Midbrain (tissue), 1 donor: Measurements from ENCODE around the gene MARS2.
A peak's percentile ranks its signal among the peaks of the same experiment; 100 is the strongest.
"Not testable (repeated sequence)": the region's sequence is repeated elsewhere in the genome, so short reads cannot be mapped to it uniquely, and the experiment has no call there.

Experiments
- DNase-seq: peaks from one replicate; lab custom pipeline; 2025; lab: John Stamatoyannopoulos, UW

The MARS2 gene

DNA sequence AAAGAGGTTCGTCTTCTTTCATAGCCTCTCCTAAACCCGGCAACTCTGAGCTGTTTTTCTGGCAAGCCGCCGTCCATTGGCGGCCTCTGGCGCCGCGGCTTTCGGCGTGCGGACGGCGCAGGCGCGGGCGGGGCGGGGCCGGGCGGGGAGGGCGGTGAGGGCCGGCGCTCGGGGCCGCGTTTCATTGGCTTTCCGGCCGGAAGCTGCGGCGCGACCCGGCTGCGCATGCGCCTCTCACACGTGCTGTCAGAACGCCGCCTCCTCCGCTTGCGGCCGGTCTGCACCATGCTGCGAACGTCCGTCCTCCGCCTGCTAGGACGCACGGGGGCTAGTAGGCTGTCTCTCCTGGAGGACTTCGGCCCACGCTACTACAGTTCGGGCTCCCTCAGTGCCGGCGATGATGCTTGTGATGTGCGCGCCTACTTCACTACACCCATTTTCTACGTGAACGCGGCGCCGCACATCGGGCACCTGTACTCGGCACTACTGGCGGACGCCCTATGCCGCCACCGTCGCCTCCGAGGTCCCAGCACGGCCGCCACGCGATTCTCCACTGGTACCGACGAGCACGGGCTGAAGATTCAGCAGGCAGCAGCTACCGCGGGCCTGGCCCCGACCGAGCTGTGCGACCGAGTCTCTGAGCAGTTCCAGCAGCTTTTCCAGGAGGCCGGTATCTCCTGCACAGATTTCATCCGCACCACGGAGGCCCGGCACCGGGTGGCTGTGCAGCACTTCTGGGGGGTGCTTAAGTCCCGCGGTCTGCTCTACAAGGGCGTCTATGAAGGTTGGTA is at the start of gene MARS2:
Gene MARS2 (plus strand): TSS at position 249 of the 791 bp plus-strand sequence. CDS start 37 bp downstream, at position 286.
- DNase-seq, result peak; percentile 95

DNA sequence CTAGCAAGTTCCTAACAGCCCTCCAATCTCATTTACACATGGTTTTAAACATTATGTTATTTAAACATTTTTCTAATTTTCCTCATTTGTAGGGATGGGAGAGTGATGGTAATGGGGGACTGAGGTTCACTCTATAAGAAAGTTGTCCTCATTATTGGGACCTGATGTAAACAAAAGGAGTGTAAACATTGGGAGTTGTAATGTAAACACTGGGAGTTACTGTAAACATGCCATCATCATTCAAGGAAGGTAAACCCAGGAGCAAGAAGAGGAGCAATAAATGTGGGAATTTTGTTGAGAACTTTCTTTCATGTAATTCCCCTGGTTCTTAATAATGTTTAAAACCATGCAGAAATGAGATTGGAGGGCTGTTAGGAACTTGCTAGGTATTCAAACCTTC is 47.6 kb upstream of the MARS2 start:
- no peak for DNase-seq

DNA sequence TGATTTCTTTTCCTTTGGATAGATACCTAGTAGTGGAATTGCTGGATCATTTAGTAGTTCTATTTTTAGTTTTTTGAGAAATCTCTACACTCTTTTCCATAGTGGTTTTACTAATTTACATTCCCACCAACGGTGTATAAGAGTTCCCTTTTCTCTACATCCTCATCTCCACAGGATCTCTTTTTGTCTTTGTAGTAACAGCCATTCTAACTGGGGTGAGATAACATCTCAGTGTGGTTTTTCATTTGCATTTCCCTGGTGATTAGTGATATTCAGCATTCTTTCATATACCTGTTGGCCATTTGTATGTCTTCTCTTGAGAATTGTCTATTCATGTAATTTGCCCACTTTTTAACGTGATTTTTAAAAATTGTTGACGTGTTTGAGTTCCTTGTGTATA is 43.5 kb upstream of the MARS2 start:
- no peak for DNase-seq

DNA sequence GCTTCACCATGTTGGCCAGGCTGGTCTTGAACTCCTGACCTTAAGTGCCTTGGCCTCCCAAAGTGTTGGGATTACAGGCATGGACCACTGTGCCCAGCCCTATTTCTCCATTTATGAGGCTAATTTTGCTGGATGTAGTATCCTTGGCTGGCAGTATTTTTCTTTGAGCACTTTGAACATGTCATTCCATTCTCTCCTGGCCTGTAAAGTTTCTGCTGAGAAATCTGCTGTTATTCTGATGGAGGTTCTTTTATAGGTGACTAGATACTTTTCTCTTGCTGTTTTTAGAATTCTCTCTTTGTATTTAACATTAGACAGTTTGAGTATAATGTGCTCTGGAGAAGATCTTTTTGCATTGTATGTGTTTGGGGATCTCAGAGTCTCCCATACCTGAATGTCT is 38.9 kb upstream of the MARS2 start:
- no peak for DNase-seq

DNA sequence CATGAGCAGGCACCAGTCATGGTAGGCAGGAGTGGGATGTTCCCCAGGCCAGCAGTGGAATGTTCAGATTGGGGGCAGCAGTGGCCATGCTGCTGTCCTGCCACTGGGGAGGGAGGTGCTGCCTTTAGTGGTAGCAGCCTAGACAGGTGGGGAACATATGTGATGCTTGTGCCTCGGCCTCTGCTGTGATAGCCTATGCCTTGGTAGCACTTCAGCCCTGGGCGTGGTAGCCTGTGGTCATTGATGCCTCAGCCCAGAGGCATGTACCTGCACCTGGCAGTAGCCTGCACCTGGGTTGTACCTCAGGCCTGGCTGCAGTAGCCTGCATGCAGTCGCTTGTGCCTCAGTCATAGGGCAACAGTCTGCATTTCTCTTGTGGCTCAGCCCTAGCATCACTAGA is 36.9 kb upstream of the MARS2 start:
- DNase-seq, result no peak

DNA sequence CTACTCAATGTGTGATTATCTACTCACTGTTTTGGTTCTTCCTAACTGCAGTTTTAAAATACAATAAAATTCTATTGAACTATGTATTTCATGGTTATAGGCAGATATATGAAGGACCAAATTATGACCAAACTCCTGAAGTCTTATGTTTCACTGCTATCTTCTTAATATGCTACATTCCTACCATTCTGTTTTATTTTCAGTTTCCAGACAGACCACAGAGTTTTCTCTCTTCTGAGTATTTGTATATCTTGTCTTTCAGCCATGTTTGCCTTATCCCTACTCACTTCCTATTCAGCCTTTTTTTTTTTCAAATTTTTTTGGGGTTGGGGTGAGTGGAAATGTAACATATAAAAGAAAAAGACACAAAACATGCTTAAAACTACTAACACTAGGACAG is 36.1 kb upstream of the MARS2 start:
- DNase-seq, result no peak

DNA sequence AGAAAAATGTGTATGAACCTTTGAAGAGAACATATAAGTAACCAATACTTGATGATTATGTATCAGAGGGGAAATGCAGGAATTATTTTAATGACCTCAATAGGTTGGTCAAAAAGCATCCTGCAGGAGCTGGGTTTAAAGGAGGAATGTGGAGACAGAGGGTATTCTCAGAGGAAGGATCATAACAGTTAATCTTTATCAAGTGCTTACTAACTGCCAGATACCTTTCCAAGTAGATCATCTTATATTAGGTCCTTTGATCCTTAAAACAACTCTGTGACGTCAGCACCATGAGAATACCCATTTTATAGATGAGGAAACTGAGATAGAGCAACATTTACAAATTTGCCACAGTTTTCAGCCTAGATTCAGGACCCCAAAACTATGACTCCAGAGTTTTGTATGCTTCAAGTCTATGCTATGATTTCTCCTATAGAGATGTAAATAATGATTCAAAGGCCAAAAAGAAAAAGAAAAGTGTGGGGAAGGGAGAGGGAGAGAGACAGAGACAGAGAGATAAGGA is 32.7 kb upstream of the MARS2 start:
- DNase-seq, result no peak

DNA sequence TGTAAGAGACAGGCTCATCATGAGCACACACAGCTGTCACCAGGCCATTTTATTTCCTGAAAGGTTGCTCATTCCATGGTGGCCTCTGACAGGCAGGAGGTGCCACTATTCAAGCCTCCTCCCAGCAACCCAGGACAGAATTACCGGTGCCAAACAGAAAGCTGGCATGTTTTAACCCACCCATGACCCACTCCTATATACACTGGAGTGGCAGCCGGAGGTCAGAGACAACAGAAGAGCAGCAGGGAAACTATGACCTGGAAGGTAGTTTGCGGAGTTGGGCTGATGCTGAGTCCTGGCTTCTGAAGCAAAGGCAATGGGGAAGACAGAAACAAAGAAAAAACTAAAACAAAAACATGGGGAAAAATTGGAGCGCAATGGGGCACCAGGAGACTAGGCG is 32.1 kb upstream of the MARS2 start:
- DNase-seq, result no peak

DNA sequence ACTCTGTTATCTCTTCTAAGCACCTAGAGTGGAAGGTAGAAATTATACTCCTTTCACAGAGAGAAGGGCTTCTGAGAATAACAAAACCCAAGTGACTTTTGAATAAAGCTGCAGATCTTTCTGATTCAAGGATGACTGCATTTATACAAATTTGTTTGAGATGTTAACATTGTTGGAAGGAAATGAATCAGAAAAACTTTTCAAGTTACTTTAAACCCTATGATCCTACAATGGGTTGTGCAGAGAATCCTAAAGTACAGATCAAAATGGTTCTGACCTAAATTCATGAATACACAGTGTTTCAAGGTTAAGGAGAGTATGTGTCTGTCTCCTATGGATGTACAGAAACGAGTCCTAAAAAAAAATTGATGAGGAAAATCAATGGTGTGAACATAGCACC is 31.6 kb upstream of the MARS2 start:
- DNase-seq, result peak; percentile 43

DNA sequence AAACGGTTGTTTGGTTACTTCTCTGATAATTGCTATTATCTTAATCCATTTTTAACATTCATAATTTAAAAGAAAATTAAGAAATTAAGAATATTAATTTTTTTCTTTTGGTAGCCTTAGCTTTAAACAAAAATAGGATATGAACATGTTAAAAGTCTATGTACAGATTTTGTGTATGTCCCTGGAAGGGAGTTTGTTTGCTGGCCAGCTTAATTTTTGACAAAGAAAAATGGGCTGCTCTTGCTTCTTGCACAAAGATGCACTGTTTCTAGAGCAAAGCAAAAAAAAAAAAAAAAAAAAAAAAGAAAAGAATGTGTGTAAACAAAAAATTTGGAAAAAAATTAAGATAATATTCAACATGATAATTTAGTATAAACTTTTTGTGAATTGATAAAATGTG is 31.1 kb upstream of the MARS2 start:
- DNase-seq, result peak; percentile 55

DNA sequence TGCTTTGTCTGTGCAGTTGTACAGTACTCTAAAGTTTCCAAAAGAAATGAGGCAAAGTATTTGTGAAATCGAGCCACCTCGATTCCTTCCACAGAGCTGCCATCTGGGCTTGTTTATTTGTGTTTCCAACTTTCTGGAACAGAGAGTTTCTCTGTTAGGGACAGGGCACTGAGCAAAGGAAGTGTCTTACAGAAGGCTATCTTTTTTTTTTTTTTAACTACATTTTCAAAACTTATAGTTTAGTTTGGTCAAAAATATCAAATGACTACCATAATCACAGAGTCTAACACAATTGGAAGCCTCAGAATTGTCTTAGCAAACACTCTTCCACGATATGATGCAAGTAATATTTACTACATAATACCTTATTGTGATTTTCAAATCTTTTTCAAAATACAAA is 30.6 kb upstream of the MARS2 start:
- DNase-seq, result peak; percentile 79

DNA sequence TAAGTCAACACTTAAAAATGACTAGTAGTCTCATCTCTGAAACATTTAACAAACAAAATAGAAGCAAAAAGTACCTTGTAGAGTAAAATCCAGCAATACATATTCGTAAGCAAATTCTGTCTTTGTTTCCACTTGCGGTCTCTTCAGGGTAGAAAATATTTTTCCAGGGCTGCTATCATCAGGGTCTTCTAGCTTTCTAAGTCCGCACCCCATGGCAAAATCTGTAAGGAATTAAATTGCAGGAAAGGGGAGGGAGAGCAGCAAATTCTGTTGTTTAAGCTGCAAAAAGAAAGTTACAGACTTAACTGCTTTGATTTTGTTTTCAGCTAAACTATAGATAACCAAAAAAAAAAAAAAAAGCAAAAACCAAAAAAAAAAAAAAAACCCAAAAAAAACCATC is 29.9 kb upstream of the MARS2 start, which contains the start of gene RFTN2:
Gene RFTN2 (minus strand): TSS at position 342 of the 400 bp plus-strand sequence. CDS start 129 bp downstream, at position 213.
- peak; percentile 54 for DNase-seq

DNA sequence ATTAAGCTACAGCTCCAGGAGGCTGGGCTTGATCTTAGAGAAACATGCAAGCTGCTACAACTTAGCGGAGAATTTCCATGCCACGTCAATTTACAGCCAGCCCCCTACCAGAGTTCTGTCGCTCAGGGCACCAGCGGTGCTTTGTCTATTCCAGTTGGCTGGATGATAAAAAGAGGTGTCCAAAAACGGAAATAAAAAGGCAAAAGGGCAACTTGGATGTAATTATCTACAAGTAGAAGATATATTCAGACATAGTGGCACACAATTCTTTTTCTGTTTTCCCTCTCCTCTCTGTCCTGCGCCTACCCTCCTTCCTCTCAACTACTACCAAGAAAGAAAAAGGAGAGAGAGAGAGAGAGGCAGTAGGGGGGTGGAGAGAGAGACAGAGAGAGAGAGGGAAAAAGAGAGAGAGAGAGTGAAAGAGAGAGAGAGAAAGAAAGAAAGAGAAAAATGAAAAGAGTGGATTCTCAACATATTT is 29.4 kb upstream of the MARS2 start:
- peak; percentile 63 for DNase-seq

DNA sequence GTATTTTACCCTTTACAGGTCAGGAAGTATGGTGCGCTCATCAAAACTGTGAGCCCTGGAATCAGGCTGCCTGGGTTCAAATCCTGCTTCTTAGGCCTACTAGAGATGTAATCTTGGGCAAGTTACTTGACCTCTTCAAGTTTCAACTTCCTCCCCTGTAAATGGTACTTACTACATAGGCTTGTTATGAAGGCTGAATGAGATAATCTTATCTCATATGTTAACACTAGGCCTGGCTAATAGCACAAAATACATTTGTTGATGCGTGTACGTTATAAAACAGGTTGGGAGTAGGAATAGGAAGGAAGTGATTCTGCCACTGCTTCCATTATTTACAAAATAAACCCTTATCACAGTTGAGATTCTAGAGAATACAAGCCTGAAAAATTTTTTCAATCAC is 28.1 kb upstream of the MARS2 start:
- DNase-seq, result no peak

DNA sequence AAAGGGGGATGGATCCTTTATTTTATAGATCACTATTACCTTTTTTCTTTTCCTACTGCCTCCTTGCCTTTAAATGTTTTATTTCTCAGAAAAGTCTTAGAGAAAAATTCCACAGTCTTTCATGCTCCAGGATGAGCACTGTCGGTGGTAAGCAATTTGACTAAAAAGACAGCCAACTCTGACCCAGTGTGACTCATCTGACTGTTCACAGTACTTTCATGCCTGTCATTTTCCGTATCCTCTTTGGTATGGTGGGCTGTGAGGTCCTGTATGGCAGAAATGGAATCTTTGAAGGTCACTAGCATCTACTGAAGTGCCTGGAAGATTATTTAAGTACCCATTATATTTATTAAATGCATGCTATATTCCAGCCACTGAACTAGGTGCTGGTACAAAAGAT is 27.7 kb upstream of the MARS2 start:
- DNase-seq, result no peak

DNA sequence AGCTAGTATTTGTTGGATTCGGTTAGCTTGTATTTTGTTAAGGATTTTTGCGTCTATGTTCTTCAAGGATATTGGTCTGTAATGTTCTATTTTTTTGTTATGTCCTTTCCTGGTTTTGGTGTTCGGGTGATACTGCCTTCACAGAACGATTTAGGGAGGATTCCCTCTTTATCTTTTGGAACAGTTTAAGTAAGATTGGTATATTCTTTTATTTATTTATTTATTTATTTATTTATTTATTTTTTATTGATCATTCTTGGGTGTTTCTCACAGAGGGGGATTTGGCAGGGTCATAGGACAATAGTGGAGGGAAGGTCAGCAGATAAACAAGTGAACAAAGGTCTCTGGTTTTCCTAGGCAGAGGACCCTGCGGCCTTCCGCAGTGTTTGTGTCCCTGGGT is 10.0 kb upstream of the MARS2 start:
- not testable (repeated sequence) for DNase-seq

DNA sequence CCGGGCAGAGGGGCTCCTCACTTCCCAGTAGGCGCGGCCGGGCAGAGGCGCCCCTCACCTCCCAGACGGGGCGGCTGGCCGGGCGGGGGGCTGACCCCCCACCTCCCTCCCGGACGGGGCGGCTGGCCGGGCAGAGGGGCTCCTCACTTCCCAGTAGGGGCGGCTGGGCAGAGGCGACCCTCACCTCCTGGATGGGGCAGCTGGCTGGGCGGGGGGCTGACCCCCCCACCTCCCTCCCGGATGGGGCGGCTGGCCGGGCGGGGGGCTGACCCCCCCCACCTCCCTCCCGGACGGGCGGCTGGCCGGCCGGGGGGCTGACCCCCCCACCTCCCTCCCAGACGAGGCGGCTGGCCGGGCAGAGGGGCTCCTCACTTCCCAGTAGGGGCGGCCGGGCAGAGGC is 9.2 kb upstream of the MARS2 start:
- not testable (repeated sequence) for DNase-seq

DNA sequence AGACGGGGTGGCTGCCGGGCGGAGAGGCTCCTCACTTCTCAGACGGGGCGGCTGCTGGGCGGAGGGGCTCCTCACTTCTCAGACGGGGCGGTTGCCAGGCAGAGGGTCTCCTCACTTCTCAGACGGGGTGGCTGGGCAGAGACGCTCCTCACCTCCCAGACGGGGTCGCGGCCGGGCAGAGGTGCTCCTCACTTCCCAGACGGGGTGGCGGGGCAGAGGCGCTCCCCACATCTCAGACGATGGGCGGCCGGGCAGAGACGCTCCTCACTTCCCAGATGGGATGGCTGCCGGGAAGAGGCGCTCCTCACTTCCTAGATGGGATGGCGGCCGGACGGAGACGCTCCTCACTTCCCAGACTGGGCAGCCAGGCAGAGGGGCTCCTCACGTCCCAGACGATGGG is 8.6 kb upstream of the MARS2 start:
- DNase-seq, result not testable (repeated sequence)

DNA sequence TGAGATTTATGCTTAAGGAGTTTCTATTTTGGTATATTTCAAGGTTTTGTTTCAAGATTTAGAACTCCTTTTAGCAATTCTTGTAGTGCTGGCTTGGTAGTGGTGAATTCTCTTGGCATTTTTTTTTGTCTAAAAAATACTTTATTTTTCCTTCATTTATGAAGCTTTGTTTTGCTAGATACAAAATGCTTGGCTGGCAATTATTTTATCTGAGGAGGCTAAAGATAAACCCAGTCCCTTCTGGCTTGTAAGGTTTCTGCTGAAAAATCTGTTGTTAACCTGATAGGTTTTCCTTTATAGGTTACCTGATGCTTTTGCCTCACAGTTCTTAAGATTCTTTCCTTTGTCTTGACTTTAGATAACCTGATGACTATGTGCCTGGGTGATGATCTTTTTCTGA is 5.4 kb upstream of the MARS2 start:
- DNase-seq, result not testable (repeated sequence)

DNA sequence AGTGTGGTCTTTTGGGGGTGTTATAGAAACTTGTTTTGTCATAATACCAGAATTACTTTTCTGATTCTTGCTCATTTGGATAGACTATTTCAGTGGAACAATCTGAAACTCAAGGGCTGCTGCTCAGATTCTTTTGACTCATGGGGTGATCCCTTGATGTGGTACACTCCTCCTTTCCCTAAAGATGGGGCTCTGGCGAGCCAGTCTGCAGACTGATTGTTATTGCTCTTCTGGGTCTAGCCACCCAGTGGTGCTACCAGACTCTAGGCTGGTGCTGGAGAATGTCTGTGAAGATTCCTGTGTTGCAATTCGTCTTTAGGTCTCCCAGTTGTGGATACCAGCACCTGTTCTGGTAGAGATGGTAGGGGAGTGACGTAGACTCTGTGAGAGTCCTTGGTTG is 4.2 kb upstream of the MARS2 start:
- DNase-seq, result no peak

DNA sequence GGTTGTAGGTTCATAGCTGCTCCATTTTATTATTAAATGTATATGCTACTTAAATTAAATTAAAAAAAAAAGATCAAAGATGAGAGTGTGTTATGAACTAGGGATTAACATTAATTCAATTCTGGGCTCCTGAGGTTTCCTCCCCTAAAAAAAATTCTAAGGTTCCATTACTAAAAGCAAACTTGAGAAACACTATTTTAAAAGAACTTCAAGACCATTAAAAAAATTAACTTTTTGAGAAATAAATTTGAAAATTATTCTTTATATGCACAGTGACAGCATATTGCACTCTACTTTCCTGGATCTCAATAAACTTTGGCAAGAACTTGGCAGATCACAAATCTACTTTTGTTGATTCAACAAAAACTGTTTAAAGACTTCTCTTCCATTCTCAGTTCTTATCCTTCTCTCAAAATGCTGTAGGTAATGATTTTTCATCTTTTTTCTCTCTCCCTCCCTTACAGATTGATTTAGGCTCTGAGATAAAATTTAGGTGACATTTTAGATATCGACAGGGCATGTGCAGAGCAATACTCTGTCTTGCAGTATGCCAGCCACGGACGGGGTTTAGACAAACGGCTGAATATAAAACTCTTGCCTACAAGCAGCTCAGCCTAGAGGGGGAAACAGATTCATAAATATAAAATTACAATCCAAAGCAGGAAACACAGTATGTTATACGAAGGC is 592 bp upstream of the MARS2 start:
- no peak for DNase-seq

DNA sequence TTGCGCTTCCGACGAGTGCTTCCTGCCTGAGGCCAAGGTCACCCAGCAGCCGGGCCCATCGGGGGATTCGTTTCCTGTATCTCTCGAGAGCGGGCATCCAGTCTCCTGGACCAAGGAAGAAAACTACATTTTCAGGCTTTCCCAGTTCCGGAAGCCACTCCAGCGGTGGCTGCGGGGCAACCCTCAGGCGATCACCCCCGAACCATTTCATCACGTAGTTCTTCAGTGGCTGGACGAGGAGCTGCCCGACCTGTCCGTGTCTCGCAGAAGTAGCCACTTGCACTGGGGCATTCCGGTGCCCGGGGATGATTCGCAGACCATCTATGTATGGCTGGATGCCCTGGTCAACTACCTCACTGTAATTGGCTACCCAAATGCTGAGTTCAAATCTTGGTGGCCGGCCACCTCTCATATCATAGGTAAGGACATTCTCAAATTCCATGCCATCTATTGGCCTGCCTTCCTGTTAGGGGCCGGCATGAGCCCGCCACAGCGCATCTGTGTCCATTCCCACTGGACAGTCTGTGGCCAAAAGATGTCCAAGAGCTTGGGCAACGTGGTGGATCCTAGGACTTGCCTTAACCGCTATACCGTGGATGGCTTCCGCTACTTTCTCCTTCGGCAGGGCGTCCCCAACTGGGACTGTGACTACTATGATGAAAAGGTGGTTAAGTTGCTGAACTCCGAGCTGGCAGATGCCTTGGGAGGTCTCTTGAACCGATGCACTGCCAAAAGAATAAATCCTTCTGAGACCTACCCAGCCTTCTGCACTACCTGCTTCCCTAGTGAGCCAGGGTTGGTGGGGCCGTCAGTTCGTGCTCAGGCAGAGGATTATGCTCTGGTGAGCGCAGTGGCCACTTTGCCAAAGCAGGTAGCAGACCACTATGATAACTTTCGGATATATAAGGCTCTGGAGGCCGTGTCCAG is 1.0 kb downstream of the MARS2 start:
- DNase-seq, result no peak
